Measurements from ENCODE around the gene TMEM151B. TPM values are rescaled to one million over a fixed set of nuclear protein-coding genes. Genes with fewer than 3 reads are reported as not detected.
A peak's percentile ranks its signal among the peaks of the same experiment; 100 is the strongest.

Gene TMEM151B
- total RNA-seq, 1 donor from 2014 or later: 0.09 TPM

DNA sequence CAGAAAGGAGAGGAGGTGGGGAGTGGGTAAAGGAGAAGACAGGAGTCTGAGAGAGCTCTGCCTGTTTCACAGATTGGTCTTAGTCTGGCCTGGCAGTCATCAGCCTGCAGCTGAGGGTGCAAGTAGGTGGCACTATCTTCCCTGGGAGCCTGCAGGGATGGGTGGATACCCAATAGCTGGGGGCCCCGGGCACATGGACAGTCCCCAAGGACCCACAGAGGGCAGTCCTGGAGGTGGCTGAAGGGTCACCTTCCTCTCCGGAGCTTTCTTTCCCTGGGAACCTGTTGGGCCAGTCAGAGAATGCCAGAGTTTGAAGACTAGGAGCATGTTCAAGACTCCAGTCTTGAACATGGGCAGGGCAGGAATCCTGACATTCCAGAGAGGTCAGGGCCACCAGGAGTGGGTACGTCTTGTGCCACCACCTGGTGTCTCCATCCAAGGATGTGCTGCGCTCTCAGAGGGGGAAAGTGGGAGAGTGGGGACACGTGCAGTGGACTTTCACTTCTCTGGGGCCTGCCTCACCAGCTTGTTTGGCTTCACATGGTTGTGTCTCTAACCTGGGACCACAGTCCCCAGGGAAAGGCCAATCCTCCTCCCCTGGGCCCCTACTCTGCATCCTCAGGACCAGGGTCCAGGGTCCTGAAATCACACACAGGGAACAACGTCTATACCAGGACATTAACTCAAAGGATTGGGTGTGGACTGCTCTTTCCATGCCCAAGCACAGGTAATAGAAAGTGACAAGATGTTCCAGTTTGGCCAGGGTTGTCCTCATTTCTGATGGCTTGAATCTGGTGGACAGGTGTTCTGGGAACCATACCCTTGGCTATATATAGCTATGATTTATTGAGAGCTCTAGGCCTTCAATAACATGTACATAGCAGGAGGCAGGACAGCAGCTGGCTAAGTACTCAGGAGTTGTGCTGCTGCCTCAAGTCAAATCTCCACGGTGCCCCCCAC, 24.9 kb downstream of the TMEM151B start:
- DNase-seq (ENCODE audit: low read depth): no peak
- H3K36me3 ChIP-seq (ENCODE audit: insufficient read depth, low read length): no peaks in the 10 kb centered on the region
- H3K27me3 ChIP-seq (ENCODE audit: insufficient read depth, low read length): peaks cover 52% of the 10 kb centered on the region
- H3K9me3 Mint-ChIP-seq (ENCODE audit: unreplicated experiment): peaks cover 7% of the 10 kb centered on the region
- peaks cover 1% of the 10 kb centered on the region for H3K4me1 Mint-ChIP-seq (ENCODE audit: low read depth, unreplicated experiment)
- no peak overlapping the region for H3K4me3 ChIP-seq (ENCODE audit: insufficient read depth, low read depth, low read length)
- TF ChIP-seq, protein P1, sequence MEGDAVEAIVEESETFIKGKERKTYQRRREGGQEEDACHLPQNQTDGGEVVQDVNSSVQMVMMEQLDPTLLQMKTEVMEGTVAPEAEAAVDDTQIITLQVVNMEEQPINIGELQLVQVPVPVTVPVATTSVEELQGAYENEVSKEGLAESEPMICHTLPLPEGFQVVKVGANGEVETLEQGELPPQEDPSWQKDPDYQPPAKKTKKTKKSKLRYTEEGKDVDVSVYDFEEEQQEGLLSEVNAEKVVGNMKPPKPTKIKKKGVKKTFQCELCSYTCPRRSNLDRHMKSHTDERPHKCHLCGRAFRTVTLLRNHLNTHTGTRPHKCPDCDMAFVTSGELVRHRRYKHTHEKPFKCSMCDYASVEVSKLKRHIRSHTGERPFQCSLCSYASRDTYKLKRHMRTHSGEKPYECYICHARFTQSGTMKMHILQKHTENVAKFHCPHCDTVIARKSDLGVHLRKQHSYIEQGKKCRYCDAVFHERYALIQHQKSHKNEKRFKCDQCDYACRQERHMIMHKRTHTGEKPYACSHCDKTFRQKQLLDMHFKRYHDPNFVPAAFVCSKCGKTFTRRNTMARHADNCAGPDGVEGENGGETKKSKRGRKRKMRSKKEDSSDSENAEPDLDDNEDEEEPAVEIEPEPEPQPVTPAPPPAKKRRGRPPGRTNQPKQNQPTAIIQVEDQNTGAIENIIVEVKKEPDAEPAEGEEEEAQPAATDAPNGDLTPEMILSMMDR (IDR thresholded peaks at IDR 0.05; ENCODE audit: insufficient read depth, low read depth, low read length): no peak
- no peak for TF ChIP-seq EZH2 (IDR thresholded peaks at IDR 0.05; ENCODE audit: insufficient read depth, low read length)
- no peak overlapping the region for H3K4me2 ChIP-seq (ENCODE audit: low read length)
- H3K9me3 ChIP-seq (ENCODE audit: insufficient read depth, low read depth, low read length): peaks cover 3% of the 10 kb centered on the region
- no peaks in the 10 kb centered on the region for H3K79me2 ChIP-seq (ENCODE audit: insufficient read depth, low read length)
- H3K27ac Mint-ChIP-seq (ENCODE audit: unreplicated experiment): no peak overlapping the region
- H3K27me3 Mint-ChIP-seq (ENCODE audit: low read depth, unreplicated experiment): peaks cover 77% of the 10 kb centered on the region
- no peak overlapping the region for H3K27ac ChIP-seq (ENCODE audit: low read depth, low read length)
- no peak overlapping the region for H3K9ac ChIP-seq (ENCODE audit: low read length)
- peaks cover 10% of the 10 kb centered on the region for H3K36me3 Mint-ChIP-seq (ENCODE audit: low read depth, unreplicated experiment)
- H3K4me3 Mint-ChIP-seq (ENCODE audit: unreplicated experiment): no peak overlapping the region
- peaks cover 21% of the 10 kb centered on the region for H4K20me1 ChIP-seq (ENCODE audit: insufficient read depth, low read length)
- H2AFZ ChIP-seq (ENCODE audit: low read depth, low read length): no peak overlapping the region
- H3K4me1 ChIP-seq (ENCODE audit: insufficient read depth, low read length): peaks cover 12% of the 10 kb centered on the region
- FAIRE-seq: no peak

DNA sequence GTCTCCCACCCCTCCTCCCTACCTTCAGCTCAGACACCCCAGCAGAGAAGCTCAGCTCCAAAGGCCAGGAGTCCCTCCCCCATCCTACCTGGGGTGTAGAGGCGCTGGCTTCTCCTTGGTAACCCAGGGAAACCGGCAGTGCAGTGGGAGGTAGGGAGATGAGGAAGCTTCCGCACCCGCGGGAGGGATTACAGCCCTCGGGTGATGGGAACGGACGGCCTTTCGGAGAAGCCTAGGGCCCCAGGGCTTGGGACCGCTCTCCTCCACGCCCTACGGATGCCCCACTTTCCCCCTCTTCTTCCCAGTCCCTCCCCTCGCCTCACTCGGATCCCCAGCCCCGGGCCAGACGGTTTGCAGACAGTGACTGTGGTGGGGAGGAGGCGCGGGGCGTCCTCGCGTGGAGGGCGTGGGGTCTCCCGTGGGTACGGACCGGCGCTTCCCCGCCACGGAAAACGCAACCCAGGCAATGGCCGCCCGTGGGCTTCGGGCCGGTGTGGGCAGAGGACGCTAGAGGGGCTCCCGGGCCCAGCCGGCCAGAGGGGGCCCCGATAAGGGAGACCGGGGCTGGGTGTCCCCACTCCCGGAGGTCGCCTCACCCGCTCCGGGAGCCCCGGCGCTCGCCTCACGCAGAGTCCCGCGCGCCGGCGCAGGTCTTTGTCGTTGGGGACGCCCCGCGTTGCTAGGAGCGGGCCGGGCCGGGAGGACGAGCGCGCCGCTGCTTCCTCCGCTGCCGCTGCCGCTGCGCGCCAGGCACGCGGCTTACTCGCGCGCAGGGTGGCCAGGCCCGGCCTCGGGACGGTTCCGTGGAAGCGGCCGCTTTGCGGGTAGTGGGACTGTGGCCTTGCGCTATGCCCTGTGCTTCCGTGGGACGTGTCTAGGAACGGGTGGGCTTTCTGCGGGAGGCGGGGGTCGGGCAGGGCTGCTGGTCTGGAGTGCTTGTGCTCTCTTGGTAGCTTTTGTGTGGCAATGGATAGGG, 27.1 kb downstream of the TMEM151B start:
- no peak overlapping the region for H2AFZ ChIP-seq (ENCODE audit: low read depth, low read length)
- H3K27ac Mint-ChIP-seq (ENCODE audit: unreplicated experiment): peak overlapping the region; percentile 41

More for the DNA sequence above, 27.1 kb downstream of the TMEM151B start:
- Histone ChIP-seq H3K4me2 (ENCODE audit: low read length) (peak overlapping the region; percentile 80), H3K36me3 (ENCODE audit: insufficient read depth, low read length) (no peaks in the 10 kb centered on the region), H3K4me1 (ENCODE audit: insufficient read depth, low read length) (peaks cover 12% of the 10 kb centered on the region), H3K9ac (ENCODE audit: low read length) (no peak overlapping the region), H4K20me1 (ENCODE audit: insufficient read depth, low read length) (peaks cover 21% of the 10 kb centered on the region), H3K4me3 (ENCODE audit: insufficient read depth, low read depth, low read length) (peak overlapping the region; percentile 33), H3K27me3 (ENCODE audit: insufficient read depth, low read length) (peaks cover 43% of the 10 kb centered on the region), H3K27ac (ENCODE audit: low read depth, low read length) (no peak overlapping the region), H3K9me3 (ENCODE audit: insufficient read depth, low read depth, low read length) (peaks cover 3% of the 10 kb centered on the region), H3K79me2 (ENCODE audit: insufficient read depth, low read length) (no peaks in the 10 kb centered on the region)
- Mint-ChIP-seq H3K27me3 (ENCODE audit: low read depth, unreplicated experiment) (peaks cover 55% of the 10 kb centered on the region), H3K9me3 (ENCODE audit: unreplicated experiment) (peaks cover 5% of the 10 kb centered on the region), H3K36me3 (ENCODE audit: low read depth, unreplicated experiment) (peaks cover 23% of the 10 kb centered on the region), H3K4me1 (ENCODE audit: low read depth, unreplicated experiment) (peaks cover 1% of the 10 kb centered on the region), H3K4me3 (ENCODE audit: unreplicated experiment) (peak overlapping the region; percentile 78)
- TF ChIP-seq EZH2 (IDR thresholded peaks at IDR 0.05; ENCODE audit: insufficient read depth, low read length): peak; percentile 81
- TF ChIP-seq, protein P1 (IDR thresholded peaks at IDR 0.05; ENCODE audit: insufficient read depth, low read depth, low read length): no peak
- FAIRE-seq (no peak), DNase-seq (ENCODE audit: low read depth) (no peak)

All from astrocyte (in vitro differentiated cells and primary cell).